WI38 (cell line): ENCODE data around the gene PPP6R1.

ENCODE experiments used
- H3K4me3 ChIP-seq: 2 replicates; pipeline ENCODE4 v1.5.1; 2011; ENCODE audit warnings: low read depth, mild to moderate bottlenecking, control low read depth, low read length
- CTCF ChIP-seq: IDR thresholded peaks from 2 replicates; pipeline ENCODE4 v1.5.1; 2012; ENCODE audit warnings: low read depth, mild to moderate bottlenecking, control low read depth, low read length

Gene PPP6R1

GRCh38 chr19:55272142-55272541, 13.3 kb upstream of the PPP6R1 start:
- TF ChIP-seq CTCF, result no peak
- H3K4me3 ChIP-seq, result no peak overlapping the region

GRCh38 chr19:55270172-55270942, 11.5 kb upstream of the PPP6R1 start:
- no peak for TF ChIP-seq CTCF
- no peak overlapping the region for H3K4me3 ChIP-seq

- no peak overlapping the region for H3K4me3 ChIP-seq
- no peak for TF ChIP-seq CTCF
These were observed 10.5 kb upstream of the PPP6R1 start for GRCh38 chr19:55269299-55269698.

- no peak for TF ChIP-seq CTCF
- no peak overlapping the region for H3K4me3 ChIP-seq
These were observed 8.0 kb upstream of the PPP6R1 start for GRCh38 chr19:55266840-55267239.

- no peak overlapping the region for H3K4me3 ChIP-seq
- TF ChIP-seq CTCF, result no peak
These were observed 7.6 kb upstream of the PPP6R1 start for GRCh38 chr19:55266404-55266803.

GRCh38 chr19:55265723-55266386, 7.0 kb upstream of the PPP6R1 start:
- H3K4me3 ChIP-seq, result no peak overlapping the region
- TF ChIP-seq CTCF, result no peak

GRCh38 chr19:55265173-55265572, 6.4 kb upstream of the PPP6R1 start:
- H3K4me3 ChIP-seq, result no peak overlapping the region
- TF ChIP-seq CTCF, result no peak
